Hepatocyte (in vitro differentiated cells): ENCODE data around the gene SHROOM3. TPM values are rescaled to one million over a fixed set of nuclear protein-coding genes. Genes with fewer than 3 reads are reported as not detected.

ENCODE experiments used
- DNase-seq: peaks from one replicate; pipeline ENCODE4 v3.0.0-alpha.2; 2016; ENCODE audit warnings: low spot score
- H2AFZ ChIP-seq: fragments of 200-600 bp; sonication (generic); 2 replicates; pipeline ENCODE4 v1.6.0; 2016; ENCODE audit warnings: antibody characterized with exemption, mild to moderate bottlenecking
- H3K27ac ChIP-seq: fragments of 200-600 bp; sonication (generic); 2 replicates; pipeline ENCODE4 v1.5.1; 2016; ENCODE audit warnings: mild to moderate bottlenecking
- H3K27me3 ChIP-seq: fragments of 200-600 bp; sonication (generic); 2 replicates; pipeline ENCODE4 v1.6.1; 2016
- H3K36me3 ChIP-seq: fragments of 200-600 bp; sonication (generic); replicated peaks from 2 replicates; pipeline ENCODE4 v1.5.1; 2016; ENCODE audit warnings: low read depth; ENCODE audit not compliant: insufficient read depth
- H3K4me1 ChIP-seq: fragments of 200-600 bp; sonication (generic); 2 replicates; pipeline ENCODE4 v1.5.1; 2016; ENCODE audit warnings: mild to moderate bottlenecking, moderate library complexity; ENCODE audit not compliant: insufficient read depth
- H3K4me2 ChIP-seq: fragments of 200-600 bp; sonication (generic); 2 replicates; pipeline ENCODE4 v1.6.0; 2016
- H3K4me3 ChIP-seq: fragments of 200-600 bp; sonication (generic); 2 replicates; pipeline ENCODE4 v1.5.1; 2016; ENCODE audit warnings: mild to moderate bottlenecking
- H3K79me2 ChIP-seq: fragments of 200-600 bp; sonication (generic); 2 replicates; pipeline ENCODE4 v1.6.0; 2017; ENCODE audit warnings: mild to moderate bottlenecking
- H3K9me2 ChIP-seq: fragments of 200-600 bp; sonication (generic); replicated peaks from 2 replicates; pipeline ENCODE4 v1.6.0; 2017; ENCODE audit warnings: mild to moderate bottlenecking; ENCODE audit not compliant: insufficient read depth
- H3K9me3 ChIP-seq: fragments of 200-600 bp; sonication (generic); 2 replicates; pipeline ENCODE4 v1.5.1; 2016; ENCODE audit warnings: low read depth, mild to moderate bottlenecking
- H4K20me1 ChIP-seq: fragments of 200-600 bp; sonication (generic); 2 replicates; pipeline ENCODE4 v1.6.0; 2016; ENCODE audit warnings: mild to moderate bottlenecking; ENCODE audit not compliant: insufficient read depth, poor library complexity, severe bottlenecking
- EZH2 ChIP-seq: fragments of 200-600 bp; sonication (generic); IDR thresholded peaks from 2 replicates; pipeline ENCODE4 v1.6.1; 2016; ENCODE audit warnings: antibody characterized with exemption, mild to moderate bottlenecking, borderline replicate concordance
- EZH2phosphoT487 ChIP-seq: fragments of 200-600 bp; sonication (generic); IDR thresholded peaks from one replicate; pipeline ENCODE4 v1.6.1; 2018; ENCODE audit warnings: antibody characterized with exemption, mild to moderate bottlenecking, low read depth, moderate library complexity; ENCODE audit not compliant: unreplicated experiment, severe bottlenecking
- WGBS: methylation state at CpG from one replicate; pipeline ENCODE4 v1.1.6; 2016; ENCODE audit warnings: low lambda C conversion rate; ENCODE audit errors: missing lambda C conversion rate; 5-methylcytosine and 5-hydroxymethylcytosine counted together
- polyA plus RNA-seq: library from polyadenylated mRNA; unstranded; fragments of >200 nt; fragmentation: Nextera tagmentation; extraction: Ambion mirVana; gene quantifications from 2 replicates; pipeline ENCODE4 v1.2.1, GENCODE V29; 2016
- total RNA-seq: library from RNA; depleted of rRNA; stranded (reverse); fragments of >200 nt; gene quantifications from 2 replicates; pipeline ENCODE4 v1.2.3, GENCODE V29; 2014
- TF ChIP-seq, protein P1 (sequence below): fragments of 200-600 bp; sonication (generic); IDR thresholded peaks from 2 replicates; pipeline ENCODE4 v1.5.1; 2016; ENCODE audit warnings: antibody characterized with exemption, mild to moderate bottlenecking; ENCODE audit not compliant: poor library complexity

SHROOM3 gene
- total and polyA plus RNA-seq, 2 experiments from 2014 or later, result 35.0 to 63.1 TPM

DNA sequence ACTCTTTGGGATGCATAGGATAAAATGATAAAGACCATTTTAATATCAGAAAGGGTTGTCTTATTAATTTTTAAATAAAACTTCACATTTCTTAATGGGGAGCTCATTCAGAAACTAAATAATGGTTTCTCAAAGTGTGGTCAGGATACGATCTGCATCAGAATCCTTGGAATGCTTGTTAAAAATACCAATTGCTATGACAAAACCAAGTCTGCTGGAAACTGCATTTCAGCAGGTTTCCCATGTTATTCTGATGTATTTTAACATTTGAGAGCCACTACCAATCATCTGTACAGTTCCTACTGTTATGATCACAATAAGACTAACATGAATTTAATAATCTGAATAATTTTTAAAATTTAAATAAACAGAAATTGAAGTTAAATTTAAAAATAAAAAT, 347.8 kb downstream of the SHROOM3 start:
- DNase-seq, result no peak
- H3K4me1 ChIP-seq, result peaks cover 20% of the 10 kb centered on the region
- peak overlapping the region; percentile 75 for H3K27ac ChIP-seq
- no peaks in the 10 kb centered on the region for H3K36me3 ChIP-seq
- H3K9me3 ChIP-seq, result no peaks in the 10 kb centered on the region
- H4K20me1 ChIP-seq, result no peaks in the 10 kb centered on the region
- H3K4me3 ChIP-seq, result no peak overlapping the region
- no peak overlapping the region for H2AFZ ChIP-seq
- H3K27me3 ChIP-seq, result no peaks in the 10 kb centered on the region
- H3K4me2 ChIP-seq, result no peak overlapping the region
- H3K79me2 ChIP-seq, result no peaks in the 10 kb centered on the region
- 32% methylated on average over 1 of the region's 1 CpG for WGBS
- no peak for TF ChIP-seq EZH2
- TF ChIP-seq, protein P1, sequence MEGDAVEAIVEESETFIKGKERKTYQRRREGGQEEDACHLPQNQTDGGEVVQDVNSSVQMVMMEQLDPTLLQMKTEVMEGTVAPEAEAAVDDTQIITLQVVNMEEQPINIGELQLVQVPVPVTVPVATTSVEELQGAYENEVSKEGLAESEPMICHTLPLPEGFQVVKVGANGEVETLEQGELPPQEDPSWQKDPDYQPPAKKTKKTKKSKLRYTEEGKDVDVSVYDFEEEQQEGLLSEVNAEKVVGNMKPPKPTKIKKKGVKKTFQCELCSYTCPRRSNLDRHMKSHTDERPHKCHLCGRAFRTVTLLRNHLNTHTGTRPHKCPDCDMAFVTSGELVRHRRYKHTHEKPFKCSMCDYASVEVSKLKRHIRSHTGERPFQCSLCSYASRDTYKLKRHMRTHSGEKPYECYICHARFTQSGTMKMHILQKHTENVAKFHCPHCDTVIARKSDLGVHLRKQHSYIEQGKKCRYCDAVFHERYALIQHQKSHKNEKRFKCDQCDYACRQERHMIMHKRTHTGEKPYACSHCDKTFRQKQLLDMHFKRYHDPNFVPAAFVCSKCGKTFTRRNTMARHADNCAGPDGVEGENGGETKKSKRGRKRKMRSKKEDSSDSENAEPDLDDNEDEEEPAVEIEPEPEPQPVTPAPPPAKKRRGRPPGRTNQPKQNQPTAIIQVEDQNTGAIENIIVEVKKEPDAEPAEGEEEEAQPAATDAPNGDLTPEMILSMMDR, result no peak
- H3K9me2 ChIP-seq, result no peaks in the 10 kb centered on the region

DNA sequence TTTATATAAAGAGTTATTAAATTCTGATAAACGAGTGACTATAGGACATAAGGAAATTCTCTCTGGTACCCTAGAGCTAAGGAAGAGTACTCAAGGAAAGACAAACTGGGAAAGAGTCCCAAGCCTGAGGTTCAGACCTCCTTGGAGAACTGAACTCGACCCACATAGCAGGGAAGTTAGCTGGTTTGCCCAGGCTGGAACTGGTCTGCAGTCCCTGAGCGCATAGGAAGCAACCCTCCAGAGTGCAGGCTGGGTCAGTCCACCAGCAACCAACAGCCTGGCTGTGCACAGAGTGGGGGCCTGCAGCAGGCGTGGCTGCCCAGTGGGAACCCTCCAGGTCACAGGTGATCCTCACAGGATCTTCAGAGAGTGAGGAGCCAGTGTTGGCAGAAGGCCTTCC, 348.8 kb downstream of the SHROOM3 start:
- H3K4me1 ChIP-seq, result peaks cover 20% of the 10 kb centered on the region
- H3K9me2 ChIP-seq, result no peaks in the 10 kb centered on the region
- H3K36me3 ChIP-seq, result no peaks in the 10 kb centered on the region
- WGBS, result 93% methylated on average over 4 of the region's 4 CpGs
- no peak overlapping the region for H2AFZ ChIP-seq
- no peaks in the 10 kb centered on the region for H4K20me1 ChIP-seq
- no peak for DNase-seq
- no peak overlapping the region for H3K4me3 ChIP-seq
- no peak overlapping the region for H3K4me2 ChIP-seq
- no peak overlapping the region for H3K27ac ChIP-seq
- TF ChIP-seq EZH2phosphoT487, result no peak
- no peak for TF ChIP-seq EZH2
- TF ChIP-seq, protein P1, result no peak
- H3K79me2 ChIP-seq, result no peaks in the 10 kb centered on the region
- H3K9me3 ChIP-seq, result no peaks in the 10 kb centered on the region
- no peaks in the 10 kb centered on the region for H3K27me3 ChIP-seq

DNA sequence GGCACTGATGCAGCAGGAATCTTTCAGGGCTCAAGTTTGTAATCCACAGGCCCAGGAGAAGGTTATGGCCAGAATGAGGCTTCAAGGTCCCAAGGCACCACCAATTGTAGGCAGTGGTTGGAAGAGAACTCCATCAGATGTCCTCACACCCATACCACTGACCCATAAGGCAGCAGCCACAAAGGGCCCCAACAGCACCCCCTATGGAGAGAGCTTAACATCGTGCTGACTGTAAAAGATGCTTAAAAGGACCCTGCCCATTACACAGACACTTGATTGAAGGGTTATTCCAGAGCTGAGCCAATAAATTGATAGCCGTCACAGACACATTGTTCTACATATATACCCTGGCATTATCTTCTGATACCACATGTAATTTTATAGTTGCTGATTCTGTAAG, 349.2 kb downstream of the SHROOM3 start:
- Histone ChIP-seq H3K9me3 (no peaks in the 10 kb centered on the region), H3K27ac (no peak overlapping the region), H3K79me2 (no peaks in the 10 kb centered on the region), H4K20me1 (no peaks in the 10 kb centered on the region), H3K9me2 (no peaks in the 10 kb centered on the region), H3K27me3 (no peaks in the 10 kb centered on the region), H3K4me2 (no peak overlapping the region), H2AFZ (no peak overlapping the region), H3K36me3 (no peaks in the 10 kb centered on the region), H3K4me1 (peaks cover 20% of the 10 kb centered on the region), H3K4me3 (no peak overlapping the region)
- DNase-seq, result no peak
- TF ChIP-seq, protein P1, result peak; percentile 9
- no peak for TF ChIP-seq EZH2
- 89% methylated on average over 2 of the region's 2 CpGs for WGBS

DNA sequence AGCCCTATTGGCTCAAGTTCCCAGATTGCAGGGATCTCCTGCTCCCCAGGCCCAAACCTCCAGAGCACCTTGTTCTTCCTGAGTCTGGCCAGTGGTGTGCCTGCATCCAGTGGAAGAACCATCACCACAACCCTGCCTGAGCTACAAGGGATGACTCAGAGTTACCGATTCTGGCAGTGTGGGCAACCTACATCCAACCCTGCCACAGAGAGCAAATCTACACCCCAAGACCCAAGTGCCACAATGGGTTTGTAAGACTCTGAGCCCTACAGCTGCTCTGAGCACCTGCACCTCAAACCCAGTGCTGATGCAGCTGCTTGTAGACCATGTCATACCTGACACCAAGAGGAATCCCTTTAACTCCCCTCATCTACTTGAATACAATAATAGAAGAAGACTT, 352.9 kb downstream of the SHROOM3 start:
- Histone ChIP-seq H3K27me3 (no peaks in the 10 kb centered on the region), H3K9me2 (no peaks in the 10 kb centered on the region), H3K36me3 (no peaks in the 10 kb centered on the region), H3K79me2 (no peaks in the 10 kb centered on the region), H3K4me2 (no peak overlapping the region), H3K9me3 (no peaks in the 10 kb centered on the region), H3K27ac (no peak overlapping the region), H2AFZ (no peak overlapping the region), H4K20me1 (no peaks in the 10 kb centered on the region), H3K4me3 (no peak overlapping the region), H3K4me1 (no peaks in the 10 kb centered on the region)
- DNase-seq, result no peak
- whole genome bisulfite sequencing, result 93% methylated on average over 1 of the region's 1 CpG
- no peak for TF ChIP-seq EZH2phosphoT487
- TF ChIP-seq, protein P1, result no peak
- TF ChIP-seq EZH2, result no peak
